Activated CD8-positive, alpha-beta T cell treated with anti-CD3 and anti-CD28 coated beads for 36 hours (primary cell): ENCODE measurements around the gene RAB12. TPM values are rescaled to one million over a fixed set of nuclear protein-coding genes. Genes with fewer than 3 reads are reported as not detected.

ENCODE experiments used
- ATAC-seq: fragments of 200-7000 bp; cut with Tn5 transposase; one replicate; pipeline ENCODE4 v1.10.0; 2021; ENCODE audit warnings: mild to moderate bottlenecking, moderate library complexity
- CTCF ChIA-PET: fragments of 350-600 bp; sonication (Branson Sonifier 250); formaldehyde crosslinking; loops from one replicate; lab custom pipeline; 2021; ENCODE audit warnings: antibody characterized with exemption; lab: Charles Lee
- POLR2A ChIA-PET: fragments of 350-600 bp; sonication (Branson Sonifier 250); formaldehyde crosslinking; loops from one replicate; lab custom pipeline; 2021; ENCODE audit warnings: antibody characterized with exemption; lab: Charles Lee
- DNase-seq: peaks from one replicate; pipeline ENCODE4 v3.0.0-alpha.2; 2020
- H3K27ac Mint-ChIP-seq: one replicate; pipeline ENCODE4 v1.8.0; 2021; ENCODE audit warnings: mild to moderate bottlenecking, mixed read lengths
- H3K27me3 Mint-ChIP-seq: one replicate; pipeline ENCODE4 v1.8.0; 2021; ENCODE audit warnings: mixed read lengths
- H3K36me3 Mint-ChIP-seq: one replicate; pipeline ENCODE4 v1.8.0; 2021; ENCODE audit warnings: low read depth, mixed read lengths
- H3K4me1 Mint-ChIP-seq: one replicate; pipeline ENCODE4 v1.8.0; 2021; ENCODE audit warnings: low read depth, mixed read lengths
- H3K4me3 Mint-ChIP-seq: one replicate; pipeline ENCODE4 v1.8.0; 2021; ENCODE audit warnings: mild to moderate bottlenecking, moderate library complexity, mixed read lengths
- H3K9me3 Mint-ChIP-seq: one replicate; pipeline ENCODE4 v1.8.0; 2021; ENCODE audit warnings: mixed read lengths
- CTCF ChIP-seq: fragments of 200-600 bp; IDR thresholded peaks from one replicate; pipeline ENCODE4 v1.8.0; 2022; ENCODE audit warnings: antibody characterized with exemption, mild to moderate bottlenecking
- intact Hi-C: fragments of 100-400 bp; cut with micrococcal nuclease; formaldehyde crosslinking; loops from one replicate; pipeline ENCODE4 v1.10.0; 2022
- total RNA-seq, 2 experiments: library from RNA; stranded (reverse); gene quantifications; one replicate each; pipeline ENCODE4 v1.2.3, GENCODE V29; 2021

Gene RAB12
- total RNA-seq, 2 experiments from 2014 or later, result 11.9 to 13.7 TPM

- H3K4me1 Mint-ChIP-seq, result peaks cover 16% of the 10 kb centered on the region
- ChIA-PET CTCF (no interaction called here), POLR2A (no interaction called here)
- H3K27me3 Mint-ChIP-seq, result no peaks in the 10 kb centered on the region
- intact Hi-C loops, result no loop called here
- H3K4me3 Mint-ChIP-seq, result no peak overlapping the region
- no peak for ATAC-seq
- no peaks in the 10 kb centered on the region for H3K9me3 Mint-ChIP-seq
- no peak overlapping the region for H3K27ac Mint-ChIP-seq
- DNase-seq, result no peak
- H3K36me3 Mint-ChIP-seq, result peaks cover 37% of the 10 kb centered on the region
- no peak for TF ChIP-seq CTCF
These were observed 22.0 kb downstream of the RAB12 start for GRCh38 chr18:8631265-8631664.

GRCh38 chr18:8632386-8632785 lies 23.1 kb downstream of the RAB12 start:
- Mint-ChIP-seq H3K36me3 (peaks cover 35% of the 10 kb centered on the region), H3K27me3 (no peaks in the 10 kb centered on the region), H3K9me3 (no peaks in the 10 kb centered on the region), H3K4me1 (peaks cover 13% of the 10 kb centered on the region), H3K4me3 (no peak overlapping the region), H3K27ac (no peak overlapping the region)
- DNase-seq (no peak), ATAC-seq (no peak)
- ChIA-PET POLR2A (interaction anchor here (0.5 kb wide), 1 partner anchor 805 kb away, joined by 6 read pairs; no protein-coding TSS in a partner anchor), CTCF (no interaction called here)
- no peak for TF ChIP-seq CTCF
- intact Hi-C loops, result no loop called here

GRCh38 chr18:8634508-8634907 lies 25.3 kb downstream of the RAB12 start:
- TF ChIP-seq CTCF, result no peak
- intact Hi-C loops, result no loop called here
- CTCF ChIA-PET, result no interaction called here
- POLR2A ChIA-PET, result no interaction called here
- ATAC-seq (no peak), DNase-seq (no peak)
- Mint-ChIP-seq H3K27ac (no peak overlapping the region), H3K9me3 (no peaks in the 10 kb centered on the region), H3K4me3 (no peak overlapping the region), H3K27me3 (no peaks in the 10 kb centered on the region), H3K36me3 (peaks cover 46% of the 10 kb centered on the region), H3K4me1 (peaks cover 6% of the 10 kb centered on the region)

- no peak for TF ChIP-seq CTCF
- Mint-ChIP-seq H3K4me1 (peaks cover 6% of the 10 kb centered on the region), H3K4me3 (no peak overlapping the region), H3K36me3 (peaks cover 52% of the 10 kb centered on the region), H3K9me3 (no peaks in the 10 kb centered on the region), H3K27me3 (no peaks in the 10 kb centered on the region), H3K27ac (no peak overlapping the region)
- DNase-seq, result no peak
- intact Hi-C loops, result no loop called here
- ATAC-seq, result no peak
- ChIA-PET POLR2A (no interaction called here), CTCF (no interaction called here)
These were observed 25.9 kb downstream of the RAB12 start for GRCh38 chr18:8635087-8635486.

- Mint-ChIP-seq H3K36me3 (peaks cover 44% of the 10 kb centered on the region), H3K27ac (no peak overlapping the region), H3K4me3 (no peak overlapping the region), H3K9me3 (no peaks in the 10 kb centered on the region), H3K27me3 (no peaks in the 10 kb centered on the region), H3K4me1 (no peaks in the 10 kb centered on the region)
- no peak for TF ChIP-seq CTCF
- DNase-seq (no peak), ATAC-seq (no peak)
- ChIA-PET POLR2A (interaction anchor here (0.5 to 1.4 kb wide), 3 partner anchors 18 to 126 kb away, joined by 3 to 4 read pairs (median 3); no protein-coding TSS in a partner anchor), CTCF (interaction anchor here (1.3 to 1.7 kb wide), 2 partner anchors 14 to 348 kb away, joined by 3 to 11 read pairs; no protein-coding TSS in a partner anchor)
- intact Hi-C loops, result no loop called here
These were observed 30.5 kb downstream of the RAB12 start for GRCh38 chr18:8639762-8640161.
